Endothelial cell of umbilical vein (primary cell): Measurements from ENCODE around the gene OPRD1.

Source experiments
- POLR2A ChIP-seq: IDR thresholded peaks from 2 replicates; pipeline ENCODE4 v1.6.1; 2012; ENCODE audit warnings: low read depth, mild to moderate bottlenecking, control low read depth, low read length
- POLR2AphosphoS5 ChIP-seq: IDR thresholded peaks from 2 replicates; pipeline ENCODE4 v1.6.1; 2012; ENCODE audit warnings: low read depth, mild to moderate bottlenecking, control low read depth, low read length, moderate library complexity; ENCODE audit not compliant: insufficient read depth

DNA sequence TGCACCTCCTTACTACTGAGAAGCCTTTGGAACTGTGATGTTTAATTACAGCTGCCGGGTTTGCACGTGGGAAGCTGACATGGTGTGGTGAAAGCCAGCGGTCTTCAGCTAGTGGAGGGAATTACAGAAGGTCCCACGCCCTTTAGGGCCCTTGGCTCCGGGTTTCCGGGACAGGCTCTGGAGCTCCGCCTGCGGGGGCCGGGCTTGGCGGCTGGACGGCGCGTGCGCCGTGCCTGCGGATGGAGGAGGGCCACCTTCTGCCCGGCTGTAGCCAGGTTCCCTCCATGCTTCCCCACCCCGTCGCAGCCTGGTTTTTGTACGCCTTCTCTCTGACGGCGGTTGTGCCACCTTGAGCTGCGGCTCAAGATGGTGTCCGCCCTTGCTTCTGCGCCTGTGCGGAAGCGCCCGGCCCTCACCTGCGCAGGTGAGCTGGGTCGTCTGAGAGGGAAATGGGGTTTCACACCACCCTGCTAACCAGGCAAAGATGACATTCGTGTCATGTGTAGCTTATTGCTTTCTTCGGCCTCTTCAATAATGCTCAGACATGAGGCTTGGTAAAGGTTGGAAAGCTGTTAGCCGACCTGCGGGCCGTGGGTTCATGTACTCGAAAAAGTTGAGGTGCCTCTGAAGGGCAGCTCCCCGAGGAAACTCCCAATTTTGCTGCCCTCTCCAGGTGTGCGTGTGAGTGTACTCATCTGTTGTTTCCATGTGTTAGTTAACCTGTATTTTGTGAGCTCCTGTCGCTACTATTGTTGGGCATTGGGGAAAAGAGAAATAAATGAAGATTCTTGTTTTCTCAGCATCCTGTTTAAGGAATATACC is 36.6 kb upstream of the OPRD1 start:
- TF ChIP-seq POLR2A (no peak), POLR2AphosphoS5 (peak; percentile 50)
